ENCODE measurements around the gene MAMSTR. TPM values are rescaled to one million over a fixed set of nuclear protein-coding genes. Genes with fewer than 3 reads are reported as not detected.

The MAMSTR gene
- total RNA-seq, 1 donor from 2014 or later, result 0.57 TPM

- peaks cover 3% of the 10 kb centered on the region for H3K27me3 ChIP-seq (ENCODE audit: insufficient read depth, low read length)
- Mint-ChIP-seq H3K27me3 (ENCODE audit: low read depth, unreplicated experiment) (peaks cover 34% of the 10 kb centered on the region), H3K4me1 (ENCODE audit: low read depth, unreplicated experiment) (no peaks in the 10 kb centered on the region), H3K4me3 (ENCODE audit: unreplicated experiment) (no peak overlapping the region), H3K9me3 (ENCODE audit: unreplicated experiment) (no peaks in the 10 kb centered on the region), H3K36me3 (ENCODE audit: low read depth, unreplicated experiment) (no peaks in the 10 kb centered on the region), H3K27ac (ENCODE audit: unreplicated experiment) (no peak overlapping the region)
- TF ChIP-seq EZH2 (IDR thresholded peaks at IDR 0.05; ENCODE audit: insufficient read depth, low read length) (no peak), CTCF (IDR thresholded peaks at IDR 0.05; ENCODE audit: insufficient read depth, low read depth, low read length) (no peak)
- H4K20me1 ChIP-seq (ENCODE audit: insufficient read depth, low read length), result no peaks in the 10 kb centered on the region
- peaks cover 3% of the 10 kb centered on the region for H3K9me3 ChIP-seq (ENCODE audit: insufficient read depth, low read depth, low read length)
- H2AFZ ChIP-seq (ENCODE audit: low read depth, low read length), result no peak overlapping the region
- H3K4me2 ChIP-seq (ENCODE audit: low read length), result no peak overlapping the region
- DNase-seq (ENCODE audit: low read depth), result no peak
- H3K9ac ChIP-seq (ENCODE audit: low read length), result no peak overlapping the region
- H3K27ac ChIP-seq (ENCODE audit: low read depth, low read length), result no peak overlapping the region
- no peak for FAIRE-seq
- no peaks in the 10 kb centered on the region for H3K36me3 ChIP-seq (ENCODE audit: insufficient read depth, low read length)
- no peaks in the 10 kb centered on the region for H3K4me1 ChIP-seq (ENCODE audit: insufficient read depth, low read length)
- H3K4me3 ChIP-seq (ENCODE audit: insufficient read depth, low read depth, low read length), result no peak overlapping the region
- H3K79me2 ChIP-seq (ENCODE audit: insufficient read depth, low read length), result no peaks in the 10 kb centered on the region
Observed at GRCh38 chr19:48673436-48674100, 46.0 kb downstream of the MAMSTR start.

- Histone ChIP-seq H2AFZ (ENCODE audit: low read depth, low read length) (no peak within 1 kb of the TSS), H3K9ac (ENCODE audit: low read length) (no peak within 1 kb of the TSS), H3K36me3 (ENCODE audit: insufficient read depth, low read length) (no peaks in the 10 kb centered on the region), H3K79me2 (ENCODE audit: insufficient read depth, low read length) (no peaks in the 10 kb centered on the region), H3K27ac (ENCODE audit: low read depth, low read length) (no peak within 1 kb of the TSS), H3K9me3 (ENCODE audit: insufficient read depth, low read depth, low read length) (peaks cover 3% of the 10 kb centered on the region), H3K4me2 (ENCODE audit: low read length) (no peak within 1 kb of the TSS), H3K27me3 (ENCODE audit: insufficient read depth, low read length) (peaks cover 3% of the 10 kb centered on the region), H4K20me1 (ENCODE audit: insufficient read depth, low read length) (no peaks in the 10 kb centered on the region), H3K4me3 (ENCODE audit: insufficient read depth, low read depth, low read length) (no peak within 1 kb of the TSS), H3K4me1 (ENCODE audit: insufficient read depth, low read length) (no peaks in the 10 kb centered on the region)
- peaks cover 34% of the 10 kb centered on the region for H3K27me3 Mint-ChIP-seq (ENCODE audit: low read depth, unreplicated experiment)
- no peaks in the 10 kb centered on the region for H3K4me1 Mint-ChIP-seq (ENCODE audit: low read depth, unreplicated experiment)
- no peaks in the 10 kb centered on the region for H3K9me3 Mint-ChIP-seq (ENCODE audit: unreplicated experiment)
- no peak within 1 kb of the TSS for H3K27ac Mint-ChIP-seq (ENCODE audit: unreplicated experiment)
- H3K36me3 Mint-ChIP-seq (ENCODE audit: low read depth, unreplicated experiment), result no peaks in the 10 kb centered on the region
- H3K4me3 Mint-ChIP-seq (ENCODE audit: unreplicated experiment), result no peak within 1 kb of the TSS
- DNase-seq (ENCODE audit: low read depth), result no peak
- no peak for FAIRE-seq
- TF ChIP-seq CTCF (IDR thresholded peaks at IDR 0.05; ENCODE audit: insufficient read depth, low read depth, low read length) (no peak), EZH2 (IDR thresholded peaks at IDR 0.05; ENCODE audit: insufficient read depth, low read length) (no peak)
Observed at GRCh38 chr19:48672994-48673393, 46.5 kb downstream of the MAMSTR start, which contains the start of gene NTN5. Gene NTN5, minus strand, starts transcription at chr19:48673017. Its CDS starts 2,031 bp downstream, at chr19:48670986.

GRCh38 chr19:48671446-48671995 is 48.0 kb downstream of the MAMSTR start:
- no peaks in the 10 kb centered on the region for H3K36me3 ChIP-seq (ENCODE audit: insufficient read depth, low read length)
- H3K4me3 ChIP-seq (ENCODE audit: insufficient read depth, low read depth, low read length), result no peak overlapping the region
- Mint-ChIP-seq H3K27ac (ENCODE audit: unreplicated experiment) (no peak overlapping the region), H3K4me1 (ENCODE audit: low read depth, unreplicated experiment) (no peaks in the 10 kb centered on the region), H3K9me3 (ENCODE audit: unreplicated experiment) (no peaks in the 10 kb centered on the region), H3K27me3 (ENCODE audit: low read depth, unreplicated experiment) (peaks cover 31% of the 10 kb centered on the region), H3K36me3 (ENCODE audit: low read depth, unreplicated experiment) (no peaks in the 10 kb centered on the region), H3K4me3 (ENCODE audit: unreplicated experiment) (no peak overlapping the region)
- no peaks in the 10 kb centered on the region for H3K4me1 ChIP-seq (ENCODE audit: insufficient read depth, low read length)
- TF ChIP-seq CTCF (IDR thresholded peaks at IDR 0.05; ENCODE audit: insufficient read depth, low read depth, low read length) (no peak), EZH2 (IDR thresholded peaks at IDR 0.05; ENCODE audit: insufficient read depth, low read length) (no peak)
- H3K27ac ChIP-seq (ENCODE audit: low read depth, low read length), result no peak overlapping the region
- H3K27me3 ChIP-seq (ENCODE audit: insufficient read depth, low read length), result no peaks in the 10 kb centered on the region
- no peak for DNase-seq (ENCODE audit: low read depth)
- H3K79me2 ChIP-seq (ENCODE audit: insufficient read depth, low read length), result no peaks in the 10 kb centered on the region
- H3K9ac ChIP-seq (ENCODE audit: low read length), result no peak overlapping the region
- H4K20me1 ChIP-seq (ENCODE audit: insufficient read depth, low read length), result no peaks in the 10 kb centered on the region
- H3K4me2 ChIP-seq (ENCODE audit: low read length), result no peak overlapping the region
- peaks cover 3% of the 10 kb centered on the region for H3K9me3 ChIP-seq (ENCODE audit: insufficient read depth, low read depth, low read length)
- FAIRE-seq, result no peak
- no peak overlapping the region for H2AFZ ChIP-seq (ENCODE audit: low read depth, low read length)
